NCI-H2227 (cell line): Measurements from ENCODE around the gene RPS25.
"Not testable (repeated sequence)": the region's sequence is repeated elsewhere in the genome, so short reads cannot be mapped to it uniquely, and the experiment has no call there.

Source experiments
- DNase-seq: peaks from one replicate; lab custom pipeline; 2025; ENCODE audit not compliant: unreplicated experiment; lab: John Stamatoyannopoulos, UW

RPS25 gene

GRCh38 chr11:119016216-119017009, 1.7 kb downstream of the RPS25 start:
- no peak for DNase-seq

DNA sequence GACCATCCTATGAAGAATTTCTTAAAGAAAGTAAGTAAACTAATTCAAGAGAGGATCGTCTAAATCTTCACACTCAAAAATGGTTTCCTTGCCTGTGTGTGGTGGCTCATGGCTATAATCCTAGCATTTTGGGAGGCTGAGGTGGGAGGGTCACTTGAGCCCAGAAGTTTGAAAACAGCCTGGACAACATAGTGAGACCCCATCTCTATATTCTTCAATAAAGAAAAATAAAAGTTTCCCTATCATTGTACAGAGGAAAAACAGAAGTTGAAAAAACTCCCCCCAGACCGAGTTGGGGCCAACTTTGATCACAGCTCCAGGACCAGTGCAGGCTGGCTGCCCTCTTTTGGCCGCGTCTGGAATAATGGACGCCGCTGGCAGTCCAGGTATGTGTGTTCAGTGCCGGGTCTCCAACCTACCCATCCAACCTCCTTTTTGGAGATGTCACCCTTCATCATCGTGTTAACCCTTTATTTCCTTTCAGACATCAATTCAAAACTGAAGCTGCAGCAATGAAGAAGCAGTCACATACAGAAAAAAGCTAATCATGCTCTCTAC, 3.0 kb downstream of the RPS25 start:
- DNase-seq, result no peak

- no peak for DNase-seq
Observed at GRCh38 chr11:119014209-119014924, 3.8 kb downstream of the RPS25 start.

DNA sequence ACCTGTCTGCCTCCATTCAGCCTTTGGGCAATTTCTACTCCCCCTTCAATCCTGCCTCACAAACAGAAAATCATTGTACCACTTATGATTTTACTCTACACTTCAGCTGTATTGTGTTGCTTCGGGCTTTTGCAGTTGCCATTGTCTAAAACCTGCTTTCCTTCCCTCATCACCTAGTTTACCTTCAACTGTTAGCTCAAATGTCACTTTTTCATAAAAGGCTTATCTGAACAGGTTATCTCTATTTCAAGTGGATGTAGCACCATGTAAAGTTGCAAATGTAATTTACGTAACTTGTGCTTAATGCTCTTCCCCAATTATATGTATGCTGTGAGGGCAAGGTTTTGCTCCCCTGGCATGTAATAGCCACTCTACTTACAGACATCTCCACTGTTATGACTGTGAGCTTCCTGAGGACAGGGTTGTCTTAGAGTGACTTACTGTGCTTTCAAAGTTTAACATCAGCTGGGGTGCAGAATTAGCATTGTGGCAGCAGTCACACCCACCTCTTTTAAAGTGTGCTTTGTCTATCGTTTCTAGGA, 5.4 kb downstream of the RPS25 start:
- DNase-seq, result no peak

DNA sequence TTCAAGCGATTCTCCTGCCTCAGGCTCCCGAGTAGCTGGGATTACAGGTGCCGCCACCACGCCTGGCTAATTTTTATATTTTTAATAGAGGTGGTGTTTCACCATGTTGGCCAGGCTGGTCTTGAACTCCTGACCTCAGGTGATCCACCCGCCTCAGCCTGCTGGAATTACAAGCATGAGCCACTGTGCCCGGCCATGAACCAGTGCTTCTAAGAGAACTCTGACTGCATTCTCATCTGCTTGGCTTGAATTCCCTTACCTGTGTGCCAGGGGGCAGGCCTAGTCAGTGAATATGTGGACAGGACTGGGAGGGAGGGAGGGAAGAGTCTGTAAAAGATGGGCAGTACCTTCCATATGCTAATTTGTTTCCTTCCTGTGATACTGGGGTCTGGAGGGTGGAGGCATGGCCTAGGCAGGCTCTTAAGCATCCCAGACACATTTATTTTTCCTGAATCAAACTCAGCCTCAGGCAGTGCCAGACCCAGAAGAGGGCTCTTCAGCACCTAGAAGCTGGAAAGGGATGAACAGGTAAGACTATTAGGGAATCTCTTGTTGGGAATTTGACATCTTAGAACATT, 6.6 kb downstream of the RPS25 start:
- no peak for DNase-seq

- DNase-seq, result no peak
Observed at GRCh38 chr11:119006656-119007055, 11.5 kb downstream of the RPS25 start.

GRCh38 chr11:119000906-119001305, 17.2 kb downstream of the RPS25 start:
- DNase-seq, result no peak

DNA sequence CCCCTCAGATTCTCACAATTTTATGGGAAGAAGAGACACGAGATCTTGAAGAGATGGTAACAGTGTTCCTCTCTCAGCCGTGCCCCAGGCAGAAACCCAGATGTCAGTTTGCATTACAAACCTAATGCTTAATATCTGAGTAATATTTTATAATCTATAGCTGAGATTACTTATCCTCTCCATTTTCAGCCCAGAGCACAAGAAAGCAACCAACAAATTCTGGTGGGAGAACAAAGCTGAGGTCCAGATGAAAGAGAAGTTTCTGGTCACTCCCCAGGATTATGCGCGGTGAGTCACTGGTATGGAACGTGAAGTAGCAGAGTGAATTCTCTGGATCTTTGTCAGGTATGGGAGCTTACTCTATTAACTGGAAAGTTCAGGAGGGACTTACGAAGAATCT, 19.3 kb downstream of the RPS25 start:
- DNase-seq, result no peak

DNA sequence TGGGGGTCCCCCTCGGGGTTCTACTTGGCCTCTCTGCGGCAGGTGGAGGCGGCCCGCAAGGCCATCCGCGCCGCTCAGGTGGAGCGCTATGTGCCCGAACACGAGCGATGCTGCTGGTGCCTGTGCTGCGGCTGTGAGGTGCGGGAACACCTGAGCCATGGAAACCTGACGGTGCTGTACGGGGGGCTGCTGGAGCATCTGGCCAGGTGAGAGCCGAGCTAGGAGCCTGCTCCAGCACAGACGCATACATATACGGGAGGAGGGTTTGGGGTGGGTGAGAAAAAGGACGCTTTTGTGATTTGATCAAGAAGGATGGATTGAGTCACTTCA, 19.8 kb downstream of the RPS25 start:
- DNase-seq, result no peak

DNA sequence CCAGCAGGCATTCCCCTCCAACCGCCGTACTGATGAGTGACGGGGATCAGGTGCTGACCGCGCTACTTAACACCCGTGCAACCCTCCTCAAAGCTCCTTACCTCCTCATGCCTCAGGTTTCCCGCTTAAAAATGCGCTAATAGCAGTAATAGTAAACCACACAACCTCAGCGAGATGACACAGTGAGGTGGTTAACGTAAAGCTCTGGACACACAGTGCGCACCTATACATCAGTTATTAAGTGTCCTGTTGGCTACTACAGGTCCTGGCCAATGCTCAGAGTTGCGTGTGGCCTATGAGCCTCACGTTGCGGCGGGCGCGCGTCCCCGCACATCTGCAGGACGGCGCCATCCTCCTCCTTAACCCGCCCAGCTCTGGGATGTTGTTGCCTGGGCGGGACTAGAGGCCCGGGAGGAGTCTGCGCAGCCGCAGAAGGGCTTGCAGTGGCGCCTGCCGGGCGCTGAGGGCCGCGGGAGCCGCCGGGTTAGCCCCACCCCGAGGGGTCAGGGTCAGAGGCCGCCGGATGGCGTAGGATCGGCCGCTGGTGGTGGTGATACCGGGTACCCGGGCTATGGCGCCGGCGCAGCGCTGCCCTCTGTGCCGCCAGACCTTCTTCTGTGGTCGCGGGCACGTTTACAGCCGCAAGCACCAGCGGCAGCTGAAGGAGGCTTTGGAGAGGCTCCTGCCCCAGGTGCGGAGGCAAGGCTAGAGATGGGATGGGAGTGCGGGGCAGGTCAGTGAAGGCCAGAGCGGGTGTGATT, 20.3 kb downstream of the RPS25 start, which contains the start of gene CENATAC:
Gene CENATAC, plus strand, starts transcription at position 512 of the 761 bp plus-strand sequence. Its CDS starts 60 bp downstream, at position 572.
- DNase-seq, result peak; percentile 93

- peak; percentile 13 for DNase-seq
Observed at GRCh38 chr11:118996926-118997626, 21.1 kb downstream of the RPS25 start.

DNA sequence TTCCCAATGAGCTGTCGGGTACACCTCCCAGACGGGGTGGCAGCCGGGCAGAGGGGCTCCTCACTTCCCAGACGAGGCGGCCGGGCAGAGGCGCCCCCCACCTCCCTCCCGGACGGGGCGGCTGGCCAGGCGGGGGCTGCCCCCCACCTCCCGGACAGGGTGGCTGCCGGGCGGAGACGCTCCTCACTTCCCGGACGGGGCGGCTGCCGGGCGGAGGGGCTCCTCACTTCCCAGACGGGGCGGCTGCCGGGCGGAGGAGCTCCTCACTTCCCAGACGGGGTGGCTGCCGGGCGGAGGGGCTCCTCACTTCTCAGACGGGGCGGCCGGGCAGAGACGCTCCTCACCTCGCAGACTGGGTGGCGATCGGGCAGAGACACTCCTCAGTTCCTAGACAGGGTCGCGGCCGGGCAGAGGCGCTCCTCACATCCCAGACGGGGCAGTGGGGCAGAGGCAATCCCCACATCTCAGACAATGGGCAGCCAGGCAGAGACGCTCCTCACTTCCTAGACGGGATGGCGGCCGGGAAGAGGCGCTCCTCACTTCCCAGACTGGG, 26.6 kb downstream of the RPS25 start:
- DNase-seq, result not testable (repeated sequence)

DNA sequence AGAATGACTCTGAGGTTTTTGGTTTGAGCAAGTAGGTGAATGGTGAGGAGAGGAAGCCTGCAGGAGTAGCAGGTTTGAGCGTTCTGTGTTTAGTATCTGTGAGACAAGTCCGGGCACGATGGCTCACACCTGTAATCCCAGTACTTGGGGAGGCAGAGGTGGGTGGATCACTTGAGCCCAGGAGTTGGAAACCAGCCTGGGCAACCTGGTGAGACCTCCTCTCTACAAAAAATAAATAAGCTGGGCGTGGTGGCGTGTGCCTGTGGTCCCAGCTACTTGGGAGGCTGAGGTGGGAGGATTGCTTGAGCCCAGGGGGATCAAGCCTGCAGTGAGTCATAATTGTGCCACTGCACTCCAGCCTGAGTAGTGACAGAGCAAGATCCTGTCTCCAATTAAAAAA, 29.9 kb downstream of the RPS25 start:
- no peak for DNase-seq

GRCh38 chr11:118984825-118985224, 33.3 kb downstream of the RPS25 start:
- DNase-seq, result no peak

GRCh38 chr11:118984337-118984736, 33.8 kb downstream of the RPS25 start:
- not testable (repeated sequence) for DNase-seq

DNA sequence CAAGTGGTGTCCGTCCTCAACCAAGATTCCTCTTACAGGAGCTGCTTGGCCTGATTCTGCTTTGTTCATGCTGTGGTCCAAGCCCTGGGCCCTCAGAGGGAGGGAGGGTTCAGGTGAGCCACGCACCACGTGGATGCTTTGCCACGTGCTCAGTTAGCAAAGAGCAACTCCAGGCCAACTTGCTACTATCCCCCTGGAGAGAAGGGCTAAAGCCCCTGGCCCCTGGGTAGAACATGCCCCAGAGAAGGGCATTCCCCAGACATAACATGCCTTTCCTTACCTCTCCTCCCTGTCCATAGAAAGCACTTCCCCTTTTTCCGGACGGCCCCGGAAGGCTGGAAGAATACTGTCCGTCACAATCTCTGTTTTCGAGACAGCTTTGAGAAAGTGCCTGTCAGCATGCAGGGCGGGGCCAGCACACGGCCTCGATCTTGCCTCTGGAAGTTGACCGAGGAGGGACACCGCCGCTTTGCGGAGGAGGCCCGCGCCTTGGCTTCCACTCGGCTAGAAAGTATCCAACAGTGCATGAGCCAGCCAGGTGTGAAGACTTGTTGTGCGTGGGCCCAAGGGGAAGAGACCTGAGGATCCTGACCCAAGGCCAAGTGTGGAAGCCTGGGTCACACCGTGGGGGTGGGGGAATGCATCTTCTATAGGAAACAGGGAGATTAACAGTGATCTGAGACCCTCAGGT, 37.8 kb downstream of the RPS25 start:
- no peak for DNase-seq

GRCh38 chr11:118979434-118979833, 38.7 kb downstream of the RPS25 start:
- DNase-seq, result peak; percentile 44

DNA sequence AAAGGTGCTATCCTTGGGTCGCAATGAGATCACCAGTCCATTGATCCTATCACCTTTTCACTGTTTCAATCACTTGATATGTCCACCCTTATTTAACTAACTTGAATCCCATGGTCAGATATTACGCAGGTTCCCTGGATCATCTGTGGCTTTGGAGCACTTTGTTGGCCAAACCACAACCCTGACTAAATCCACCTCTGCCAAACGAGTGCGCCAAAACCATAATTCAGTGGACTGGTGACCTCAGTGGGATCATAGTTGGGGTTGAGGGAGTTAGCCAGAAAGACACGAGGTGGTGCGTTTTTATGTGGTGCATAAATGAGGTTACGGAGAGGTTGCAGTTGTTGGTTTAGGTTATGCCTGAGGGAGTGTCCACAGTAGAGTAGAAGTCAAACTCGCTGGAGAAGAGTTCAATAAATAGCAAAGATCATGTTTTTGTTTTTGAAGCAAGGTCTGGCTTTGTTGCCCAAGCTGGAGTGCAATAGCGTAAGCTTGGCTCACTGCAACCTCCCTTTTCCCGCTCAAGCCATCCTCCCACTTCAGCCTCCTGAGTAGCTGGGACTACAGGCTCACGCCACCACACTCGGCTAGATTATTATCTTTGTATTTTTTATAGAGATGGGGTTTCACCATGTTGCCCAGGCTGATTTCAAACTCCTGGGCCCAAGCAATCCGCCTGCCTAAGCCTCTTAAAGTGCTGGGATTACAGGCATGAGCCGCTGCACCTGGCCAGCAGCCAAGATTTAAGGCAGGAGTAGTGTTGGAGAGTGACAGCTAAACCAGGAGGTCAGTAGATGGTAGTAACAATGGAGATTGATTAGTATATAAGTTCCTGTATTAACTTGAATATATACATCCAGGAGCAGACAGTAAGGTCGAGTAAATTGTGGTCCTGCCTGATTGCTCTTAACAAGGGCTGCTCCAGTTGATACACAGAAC, 42.1 kb downstream of the RPS25 start:
- peak; percentile 57 for DNase-seq
